ENCODE data around the gene SHROOM3.

The SHROOM3 gene

GRCh38 chr4:76514087-76514486, 79.1 kb downstream of the SHROOM3 start:
- H3K27ac ChIP-seq: no peak overlapping the region
- no peak for TF ChIP-seq ZFX (IDR thresholded peaks at IDR 0.05; ENCODE audit: borderline replicate concordance)
- TF ChIP-seq, protein P1, sequence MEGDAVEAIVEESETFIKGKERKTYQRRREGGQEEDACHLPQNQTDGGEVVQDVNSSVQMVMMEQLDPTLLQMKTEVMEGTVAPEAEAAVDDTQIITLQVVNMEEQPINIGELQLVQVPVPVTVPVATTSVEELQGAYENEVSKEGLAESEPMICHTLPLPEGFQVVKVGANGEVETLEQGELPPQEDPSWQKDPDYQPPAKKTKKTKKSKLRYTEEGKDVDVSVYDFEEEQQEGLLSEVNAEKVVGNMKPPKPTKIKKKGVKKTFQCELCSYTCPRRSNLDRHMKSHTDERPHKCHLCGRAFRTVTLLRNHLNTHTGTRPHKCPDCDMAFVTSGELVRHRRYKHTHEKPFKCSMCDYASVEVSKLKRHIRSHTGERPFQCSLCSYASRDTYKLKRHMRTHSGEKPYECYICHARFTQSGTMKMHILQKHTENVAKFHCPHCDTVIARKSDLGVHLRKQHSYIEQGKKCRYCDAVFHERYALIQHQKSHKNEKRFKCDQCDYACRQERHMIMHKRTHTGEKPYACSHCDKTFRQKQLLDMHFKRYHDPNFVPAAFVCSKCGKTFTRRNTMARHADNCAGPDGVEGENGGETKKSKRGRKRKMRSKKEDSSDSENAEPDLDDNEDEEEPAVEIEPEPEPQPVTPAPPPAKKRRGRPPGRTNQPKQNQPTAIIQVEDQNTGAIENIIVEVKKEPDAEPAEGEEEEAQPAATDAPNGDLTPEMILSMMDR (IDR thresholded peaks at IDR 0.05): no peak

GRCh38 chr4:76515975-76516843, 81.2 kb downstream of the SHROOM3 start:
- no peak for TF ChIP-seq ZFX (IDR thresholded peaks at IDR 0.05; ENCODE audit: borderline replicate concordance)
- TF ChIP-seq, protein P1 (IDR thresholded peaks at IDR 0.05): no peak
- no peak overlapping the region for H3K27ac ChIP-seq

DNA sequence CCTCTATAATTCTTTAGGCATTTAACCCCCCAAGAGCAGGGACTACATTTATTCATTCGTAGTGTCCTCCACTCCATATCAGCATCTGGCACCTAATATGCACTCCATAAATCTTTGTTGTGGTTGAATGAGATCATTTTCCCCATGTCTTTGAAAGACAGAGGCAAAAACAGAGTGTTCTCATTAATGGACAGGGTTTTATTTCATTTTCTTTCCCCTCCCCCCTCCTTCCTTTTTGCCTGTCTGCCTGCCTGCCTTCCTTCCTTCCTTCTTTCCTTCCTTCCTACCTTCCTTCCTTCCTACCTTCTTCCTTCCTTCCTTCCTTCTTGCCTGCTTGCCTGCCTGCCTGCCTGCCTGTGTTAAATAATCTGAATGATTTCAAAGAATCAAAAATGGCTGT, 83.2 kb downstream of the SHROOM3 start:
- H3K27ac ChIP-seq: no peak overlapping the region
- TF ChIP-seq, protein P1 (IDR thresholded peaks at IDR 0.05): no peak
- TF ChIP-seq ZFX (IDR thresholded peaks at IDR 0.05; ENCODE audit: borderline replicate concordance): no peak

GRCh38 chr4:76523593-76523992, 88.6 kb downstream of the SHROOM3 start:
- no peak for TF ChIP-seq ZFX (IDR thresholded peaks at IDR 0.05; ENCODE audit: borderline replicate concordance)
- no peak overlapping the region for H3K27ac ChIP-seq

GRCh38 chr4:76525751-76526150, 90.7 kb downstream of the SHROOM3 start:
- peak overlapping the region; percentile 71 for H3K27ac ChIP-seq
- TF ChIP-seq ZFX (IDR thresholded peaks at IDR 0.05; ENCODE audit: borderline replicate concordance): no peak
- TF ChIP-seq, protein P1 (IDR thresholded peaks at IDR 0.05): no peak

GRCh38 chr4:76526585-76526990, 91.6 kb downstream of the SHROOM3 start:
- peak overlapping the region; percentile 71 for H3K27ac ChIP-seq

DNA sequence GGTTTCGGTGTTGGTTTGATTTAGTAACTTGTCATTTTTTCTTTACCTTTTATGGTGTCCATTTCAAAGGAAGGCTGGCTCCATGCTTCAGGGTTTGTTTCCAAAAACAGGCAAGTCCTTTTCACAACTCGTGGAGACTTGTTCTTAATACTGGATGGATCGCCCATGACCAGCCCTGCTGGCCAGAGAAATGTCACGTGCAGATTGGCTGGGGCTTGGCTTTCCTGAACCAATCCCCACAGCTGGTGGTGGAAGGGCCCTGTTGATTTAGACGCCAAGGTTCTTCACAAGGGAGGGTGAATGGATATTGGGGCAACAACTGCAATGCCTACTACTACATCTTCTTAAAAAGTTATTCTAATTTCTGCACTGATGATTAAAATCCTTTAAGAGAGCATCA, 92.6 kb downstream of the SHROOM3 start:
- no peak for TF ChIP-seq ZFX (IDR thresholded peaks at IDR 0.05; ENCODE audit: borderline replicate concordance)
- TF ChIP-seq, protein P1 (IDR thresholded peaks at IDR 0.05): no peak
- no peak overlapping the region for H3K27ac ChIP-seq

More at GRCh38 chr4:76526585-76526990, 91.6 kb downstream of the SHROOM3 start:
- TF ChIP-seq, protein P1 (IDR thresholded peaks at IDR 0.05): no peak
- no peak for TF ChIP-seq ZFX (IDR thresholded peaks at IDR 0.05; ENCODE audit: borderline replicate concordance)
